ENCODE measurements around the gene RMC1. TPM values are rescaled to one million over a fixed set of nuclear protein-coding genes. Genes with fewer than 3 reads are reported as not detected.

The RMC1 gene
- total RNA-seq, 1 experiment from 2014 or later = 38.4 TPM

GRCh38 chr18:23553887-23554286 lies 50.6 kb downstream of the RMC1 start:
- DNase-seq (ENCODE audit: low read depth, low spot score) = no peak
- Histone ChIP-seq H4K20me1 (ENCODE audit: insufficient read depth) (no peaks in the 10 kb centered on the region), H3K79me2 (ENCODE audit: insufficient read depth, low read length) (no peaks in the 10 kb centered on the region), H3K4me3 (replicated peaks in 1 of 2; ENCODE audit: low read depth in 1 of 2, low read length in 2 of 2) (no peak overlapping the region), H3K9ac (ENCODE audit: low read length) (no peak overlapping the region), H2AFZ (ENCODE audit: low read depth, low read length, poor library complexity, severe bottlenecking) (no peak overlapping the region), H3K27ac (ENCODE audit: low read depth, low read length) (no peak overlapping the region), H3K4me1 (ENCODE audit: control insufficient read depth in 1 of 2, insufficient read depth in 2 of 2, low read length in 2 of 2) (peaks cover 0 to 6% of the 10 kb centered on the region in 2 experiments; a peak in 2 of 4 replicates), H3K9me3 (ENCODE audit: control insufficient read depth in 1 of 2, insufficient read depth in 1 of 2, low read depth in 1 of 2, low read length in 2 of 2) (no peaks in the 10 kb centered on the region), H3K36me3 (ENCODE audit: control insufficient read depth in 1 of 2, insufficient read depth in 2 of 2, low read length in 2 of 2) (peaks cover 39 to 41% of the 10 kb centered on the region in 2 experiments), H3K27me3 (ENCODE audit: insufficient read depth, low read length) (no peaks in the 10 kb centered on the region), H3K9me2 (ENCODE audit: insufficient read depth) (no peaks in the 10 kb centered on the region), H3K4me2 (ENCODE audit: low read length) (no peak overlapping the region)
- ChIA-PET POLR2A (no interaction called here), CTCF (no interaction called here), RAD21 (ENCODE audit: low non-redundant PET in 1 of 2, low total read pairs in 2 of 2, uncharacterized antibody in 2 of 2, unreplicated experiment in 2 of 2) (no interaction called here)
- ATAC-seq = no peak
- intact Hi-C loops (cut with micrococcal nuclease) = no loop called here
- no TSS peak for BruUV-seq (replicated peaks)
- TF ChIP-seq TCF7L2 (IDR thresholded peaks at IDR 0.05; ENCODE audit: borderline replicate concordance, extremely low read depth, insufficient read depth, insufficient read length) (no peak), SIN3A (IDR thresholded peaks at IDR 0.05; ENCODE audit: low read depth) (no peak), REST (IDR thresholded peaks at IDR 0.05; ENCODE audit: low read depth) (no peak), JUND (IDR thresholded peaks at IDR 0.05) (no peak), SP1 (IDR thresholded peaks at IDR 0.05; ENCODE audit: low read depth) (no peak), MAX (IDR thresholded peaks at IDR 0.05) (no peak), CBX3 (IDR thresholded peaks at IDR 0.05; ENCODE audit: low read depth) (no peak), ATF3 (IDR thresholded peaks at IDR 0.05) (no peak), ZBTB33 (IDR thresholded peaks at IDR 0.05; ENCODE audit: extremely low read depth, insufficient replicate concordance, low read length) (no peak), ELF1 (IDR thresholded peaks at IDR 0.05; ENCODE audit: borderline replicate concordance, low read depth) (no peak), EZH2phosphoT487 (IDR thresholded peaks at IDR 0.05; ENCODE audit: borderline replicate concordance) (no peak), ZFX (IDR thresholded peaks at IDR 0.05) (no peak), POLR2A (IDR thresholded peaks at IDR 0.05; ENCODE audit: borderline replicate concordance, extremely low read depth, insufficient read depth, insufficient read length) (no peak), YY1 (IDR thresholded peaks at IDR 0.05; ENCODE audit: extremely low read depth, insufficient replicate concordance, low read depth, low read length) (no peak), ZNF274 (IDR thresholded peaks at IDR 0.05; ENCODE audit: low read depth, low read length) (no peak), SRF (IDR thresholded peaks at IDR 0.05; ENCODE audit: low read depth) (no peak), CEBPB (IDR thresholded peaks at IDR 0.05; ENCODE audit: low read depth) (no peak), FOSL1 (IDR thresholded peaks at IDR 0.05; ENCODE audit: low read depth) (no peak), EZH2 (IDR thresholded peaks at IDR 0.05) (no peak)

All from HCT116 (cell line).